Stimulated activated CD8-positive, alpha-beta memory T cell treated with anti-CD3 and anti-CD28 coated beads, Interleukin-7, amount 100 ng/mL, for 48 hours (primary cell): Measurements from ENCODE around the gene C4A.
"Not testable (repeated sequence)": the region's sequence is repeated elsewhere in the genome, so short reads cannot be mapped to it uniquely, and the experiment has no call there.

Source experiments
- DNase-seq, 2 donors: peaks; one replicate each; pipeline ENCODE4 v3.0.0-alpha.2; 2020; ENCODE audit warnings: low read depth in 1 of 2; ENCODE audit errors: extremely low read depth in 1 of 2

C4A gene

DNA sequence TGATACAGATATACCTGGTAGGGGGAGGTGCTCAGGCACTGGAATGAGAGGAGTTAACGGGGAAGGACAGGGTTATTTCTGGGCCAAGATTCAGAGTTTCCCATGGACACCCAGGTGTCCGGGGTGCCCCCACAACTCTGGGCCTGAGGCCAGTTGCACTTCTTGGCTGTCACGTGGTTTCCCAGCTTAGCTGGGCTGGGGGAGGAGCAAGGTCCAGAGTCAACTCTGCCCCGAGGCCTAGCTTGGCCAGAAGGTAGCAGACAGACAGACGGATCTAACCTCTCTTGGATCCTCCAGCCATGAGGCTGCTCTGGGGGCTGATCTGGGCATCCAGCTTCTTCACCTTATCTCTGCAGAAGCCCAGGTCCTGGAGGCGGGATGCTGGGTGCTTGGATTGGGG is 32.7 kb downstream of the C4A start, which contains the start of gene C4B:
C4B (plus strand) TSS at position 249 of the 400 bp plus-strand sequence; CDS start at position 300, 51 bp downstream.
- not testable (repeated sequence) for DNase-seq

DNA sequence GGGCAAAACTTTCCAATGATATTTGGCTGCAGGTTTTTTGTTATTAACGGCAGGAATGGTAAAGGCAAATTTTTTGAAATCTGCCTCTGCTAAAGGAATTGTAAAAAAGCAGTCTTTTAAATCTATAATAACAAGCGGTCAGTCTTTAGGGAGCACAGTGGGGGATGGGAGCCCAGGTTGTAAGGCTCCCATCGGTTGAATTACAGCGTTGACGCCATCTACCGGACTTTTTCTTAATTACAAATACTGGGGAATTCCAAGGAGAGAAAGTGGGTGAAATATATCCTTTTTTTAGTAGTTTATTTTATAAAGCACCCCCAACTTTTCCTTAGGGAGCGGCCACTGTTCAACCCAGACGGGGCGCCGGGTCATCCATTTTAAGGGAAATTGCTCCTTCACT is 40.2 kb downstream of the C4A start:
- DNase-seq, result not testable (repeated sequence)

DNA sequence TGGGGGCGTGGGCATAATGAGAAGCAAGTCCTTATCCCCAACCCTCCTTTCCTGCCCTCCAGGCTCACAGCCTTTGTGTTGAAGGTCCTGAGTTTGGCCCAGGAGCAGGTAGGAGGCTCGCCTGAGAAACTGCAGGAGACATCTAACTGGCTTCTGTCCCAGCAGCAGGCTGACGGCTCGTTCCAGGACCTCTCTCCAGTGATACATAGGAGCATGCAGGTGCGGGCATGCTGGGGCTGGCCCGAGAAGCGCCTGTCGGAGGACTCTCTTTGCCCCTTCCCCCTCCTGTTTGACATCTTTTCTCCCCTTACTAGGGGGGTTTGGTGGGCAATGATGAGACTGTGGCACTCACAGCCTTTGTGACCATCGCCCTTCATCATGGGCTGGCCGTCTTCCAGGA is 46.8 kb downstream of the C4A start:
- not testable (repeated sequence) for DNase-seq

DNA sequence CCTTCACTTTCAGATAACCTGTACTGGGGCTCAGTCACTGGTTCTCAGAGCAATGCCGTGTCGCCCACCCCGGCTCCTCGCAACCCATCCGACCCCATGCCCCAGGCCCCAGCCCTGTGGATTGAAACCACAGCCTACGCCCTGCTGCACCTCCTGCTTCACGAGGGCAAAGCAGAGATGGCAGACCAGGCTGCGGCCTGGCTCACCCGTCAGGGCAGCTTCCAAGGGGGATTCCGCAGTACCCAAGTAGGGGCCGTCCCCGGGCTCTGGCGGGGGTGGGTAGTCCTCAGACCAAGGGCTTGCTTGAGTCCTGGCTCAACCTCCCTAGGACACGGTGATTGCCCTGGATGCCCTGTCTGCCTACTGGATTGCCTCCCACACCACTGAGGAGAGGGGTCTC is 47.7 kb downstream of the C4A start:
- not testable (repeated sequence) for DNase-seq

DNA sequence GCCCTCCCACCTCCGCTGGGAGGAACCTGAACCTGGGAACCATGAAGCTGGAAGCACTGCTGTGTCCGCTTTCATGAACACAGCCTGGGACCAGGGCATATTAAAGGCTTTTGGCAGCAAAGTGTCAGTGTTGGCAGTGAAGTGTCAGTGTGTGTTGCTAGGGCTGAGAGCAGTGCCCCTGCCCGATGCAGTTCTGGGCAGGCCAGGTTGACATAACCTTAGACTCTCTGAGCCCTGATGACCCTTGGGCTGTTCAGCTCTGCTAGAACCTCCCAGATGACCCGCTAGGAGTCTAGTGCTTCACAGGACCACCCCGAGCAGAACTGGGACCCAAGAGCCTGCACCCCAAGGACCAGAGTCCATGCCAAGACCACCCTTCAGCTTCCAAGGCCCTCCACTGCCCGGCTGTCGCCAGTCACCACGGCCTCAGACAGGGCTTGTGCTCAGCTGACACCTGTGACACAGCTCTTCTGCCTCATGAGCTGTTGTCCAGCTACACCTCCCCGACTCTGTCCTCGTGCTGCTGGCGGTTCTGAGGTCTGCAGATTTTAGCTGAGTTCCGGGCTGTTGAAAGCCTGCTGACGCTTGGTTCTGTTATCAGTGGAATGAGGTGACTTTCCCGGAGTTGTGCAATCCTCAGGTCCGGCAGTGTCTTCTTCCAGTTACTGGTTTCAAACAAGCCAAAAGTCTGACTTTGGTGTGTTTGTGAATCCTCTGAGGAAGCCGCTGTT is 53.6 kb downstream of the C4A start:
- DNase-seq, result not testable (repeated sequence)

DNA sequence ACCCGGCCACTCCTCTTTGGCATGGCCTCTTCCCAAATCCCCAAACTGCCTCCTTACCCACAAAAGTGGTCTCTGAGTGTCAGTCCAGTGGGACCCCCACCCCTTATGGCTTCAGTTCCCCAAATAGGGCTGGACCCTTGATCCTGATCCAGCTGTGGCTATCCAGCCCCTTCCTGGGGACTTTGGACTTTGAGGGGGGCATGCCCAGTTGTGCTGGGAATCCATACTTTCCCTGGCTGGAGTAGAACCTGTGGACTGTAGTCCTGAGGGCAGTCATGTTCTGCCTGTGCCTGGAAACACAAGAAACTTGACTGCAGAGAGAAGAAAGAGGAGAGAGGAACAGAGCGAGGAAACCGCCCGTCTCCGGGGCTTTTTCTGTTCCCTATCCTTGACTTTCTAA is 55.3 kb downstream of the C4A start:
- not testable (repeated sequence) for DNase-seq

DNA sequence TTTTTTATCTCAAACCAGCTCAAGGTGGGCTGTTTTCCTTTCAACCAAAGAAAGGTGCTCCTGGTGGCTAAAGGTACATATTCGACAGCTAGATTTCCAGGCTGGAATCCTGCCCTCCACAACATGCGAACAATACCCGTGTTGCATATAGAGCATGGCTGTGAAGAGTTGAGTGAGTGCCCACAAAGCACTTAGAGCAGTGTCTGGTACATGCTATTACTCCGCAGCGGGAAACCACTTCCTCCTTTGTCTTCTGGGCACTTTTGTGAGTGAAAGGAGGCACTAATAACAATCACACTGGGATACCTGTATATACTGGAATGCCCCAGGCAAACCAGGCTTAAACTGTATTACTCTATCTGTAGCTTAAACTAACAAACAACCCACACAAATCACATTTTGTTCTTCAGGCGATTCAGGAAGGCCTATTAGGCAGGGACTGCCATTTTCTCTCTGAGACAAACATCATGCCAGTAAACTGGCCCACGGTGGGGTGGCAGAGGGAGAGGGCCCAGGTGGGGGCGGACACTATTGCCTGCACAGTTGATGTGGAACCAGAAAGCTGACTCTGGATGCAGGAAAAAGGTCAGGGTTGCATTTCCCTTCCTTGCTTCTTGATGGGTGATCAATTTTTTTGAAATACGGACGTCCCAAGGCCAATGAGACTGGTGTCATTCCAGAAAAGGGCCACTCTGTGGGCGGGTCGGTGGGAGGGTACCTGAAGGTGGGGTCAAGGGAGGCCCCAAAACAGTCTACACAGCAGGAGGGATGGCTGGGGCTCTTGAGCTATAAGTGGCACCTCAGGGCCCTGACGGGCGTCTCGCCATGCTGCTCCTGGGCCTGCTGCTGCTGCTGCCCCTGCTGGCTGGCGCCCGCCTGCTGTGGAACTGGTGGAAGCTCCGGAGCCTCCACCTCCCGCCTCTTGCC is 56.0 kb downstream of the C4A start, which contains the start of gene CYP21A2:
CYP21A2 (plus strand) TSS at position 818 of the 927 bp plus-strand sequence; CDS start at position 826, 8 bp downstream.
- not testable (repeated sequence) for DNase-seq

DNA sequence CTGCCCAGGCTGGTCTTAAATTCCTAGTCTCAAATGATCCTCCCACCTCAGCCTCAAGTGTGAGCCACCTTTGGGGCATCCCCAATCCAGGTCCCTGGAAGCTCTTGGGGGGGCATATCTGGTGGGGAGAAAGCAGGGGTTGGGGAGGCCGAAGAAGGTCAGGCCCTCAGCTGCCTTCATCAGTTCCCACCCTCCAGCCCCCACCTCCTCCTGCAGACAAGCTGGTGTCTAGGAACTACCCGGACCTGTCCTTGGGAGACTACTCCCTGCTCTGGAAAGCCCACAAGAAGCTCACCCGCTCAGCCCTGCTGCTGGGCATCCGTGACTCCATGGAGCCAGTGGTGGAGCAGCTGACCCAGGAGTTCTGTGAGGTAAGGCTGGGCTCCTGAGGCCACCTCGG is 57.0 kb downstream of the C4A start:
- not testable (repeated sequence) for DNase-seq

DNA sequence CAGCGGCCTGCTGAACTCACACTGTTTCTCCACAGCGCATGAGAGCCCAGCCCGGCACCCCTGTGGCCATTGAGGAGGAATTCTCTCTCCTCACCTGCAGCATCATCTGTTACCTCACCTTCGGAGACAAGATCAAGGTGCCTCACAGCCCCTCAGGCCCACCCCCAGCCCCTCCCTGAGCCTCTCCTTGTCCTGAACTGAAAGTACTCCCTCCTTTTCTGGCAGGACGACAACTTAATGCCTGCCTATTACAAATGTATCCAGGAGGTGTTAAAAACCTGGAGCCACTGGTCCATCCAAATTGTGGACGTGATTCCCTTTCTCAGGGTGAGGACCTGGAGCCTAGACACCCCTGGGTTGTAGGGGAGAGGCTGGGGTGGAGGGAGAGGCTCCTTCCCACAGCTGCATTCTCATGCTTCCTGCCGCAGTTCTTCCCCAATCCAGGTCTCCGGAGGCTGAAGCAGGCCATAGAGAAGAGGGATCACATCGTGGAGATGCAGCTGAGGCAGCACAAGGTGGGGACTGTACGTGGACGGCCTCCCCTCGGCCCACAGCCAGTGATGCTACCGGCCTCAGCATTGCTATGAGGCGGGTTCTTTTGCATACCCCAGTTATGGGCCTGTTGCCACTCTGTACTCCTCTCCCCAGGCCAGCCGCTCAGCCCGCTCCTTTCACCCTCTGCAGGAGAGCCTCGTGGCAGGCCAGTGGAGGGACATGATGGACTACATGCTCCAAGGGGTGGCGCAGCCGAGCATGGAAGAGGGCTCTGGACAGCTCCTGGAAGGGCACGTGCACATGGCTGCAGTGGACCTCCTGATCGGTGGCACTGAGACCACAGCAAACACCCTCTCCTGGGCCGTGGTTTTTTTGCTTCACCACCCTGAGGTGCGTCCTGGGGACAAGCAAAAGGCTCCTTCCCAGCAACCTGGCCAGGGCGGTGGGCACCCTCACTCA is 57.7 kb downstream of the C4A start:
- DNase-seq, result not testable (repeated sequence)

DNA sequence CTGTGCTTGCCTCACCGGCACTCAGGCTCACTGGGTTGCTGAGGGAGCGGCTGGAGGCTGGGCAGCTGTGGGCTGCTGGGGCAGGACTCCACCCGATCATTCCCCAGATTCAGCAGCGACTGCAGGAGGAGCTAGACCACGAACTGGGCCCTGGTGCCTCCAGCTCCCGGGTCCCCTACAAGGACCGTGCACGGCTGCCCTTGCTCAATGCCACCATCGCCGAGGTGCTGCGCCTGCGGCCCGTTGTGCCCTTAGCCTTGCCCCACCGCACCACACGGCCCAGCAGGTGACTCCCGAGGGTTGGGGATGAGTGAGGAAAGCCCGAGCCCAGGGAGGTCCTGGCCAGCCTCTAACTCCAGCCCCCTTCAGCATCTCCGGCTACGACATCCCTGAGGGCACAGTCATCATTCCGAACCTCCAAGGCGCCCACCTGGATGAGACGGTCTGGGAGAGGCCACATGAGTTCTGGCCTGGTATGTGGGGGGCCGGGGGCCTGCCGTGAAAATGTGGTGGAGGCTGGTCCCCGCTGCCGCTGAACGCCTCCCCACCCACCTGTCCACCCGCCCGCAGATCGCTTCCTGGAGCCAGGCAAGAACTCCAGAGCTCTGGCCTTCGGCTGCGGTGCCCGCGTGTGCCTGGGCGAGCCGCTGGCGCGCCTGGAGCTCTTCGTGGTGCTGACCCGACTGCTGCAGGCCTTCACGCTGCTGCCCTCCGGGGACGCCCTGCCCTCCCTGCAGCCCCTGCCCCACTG is 58.6 kb downstream of the C4A start:
- not testable (repeated sequence) for DNase-seq

DNA sequence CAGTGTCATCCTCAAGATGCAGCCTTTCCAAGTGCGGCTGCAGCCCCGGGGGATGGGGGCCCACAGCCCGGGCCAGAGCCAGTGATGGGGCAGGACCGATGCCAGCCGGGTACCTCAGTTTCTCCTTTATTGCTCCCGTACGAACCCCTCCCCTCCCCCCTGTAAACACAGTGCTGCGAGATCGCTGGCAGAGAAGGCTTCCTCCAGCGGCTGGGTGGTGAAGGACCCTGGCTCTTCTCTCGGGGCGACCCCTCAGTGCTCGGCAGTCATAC is 59.1 kb downstream of the C4A start:
- DNase-seq, result not testable (repeated sequence)

DNA sequence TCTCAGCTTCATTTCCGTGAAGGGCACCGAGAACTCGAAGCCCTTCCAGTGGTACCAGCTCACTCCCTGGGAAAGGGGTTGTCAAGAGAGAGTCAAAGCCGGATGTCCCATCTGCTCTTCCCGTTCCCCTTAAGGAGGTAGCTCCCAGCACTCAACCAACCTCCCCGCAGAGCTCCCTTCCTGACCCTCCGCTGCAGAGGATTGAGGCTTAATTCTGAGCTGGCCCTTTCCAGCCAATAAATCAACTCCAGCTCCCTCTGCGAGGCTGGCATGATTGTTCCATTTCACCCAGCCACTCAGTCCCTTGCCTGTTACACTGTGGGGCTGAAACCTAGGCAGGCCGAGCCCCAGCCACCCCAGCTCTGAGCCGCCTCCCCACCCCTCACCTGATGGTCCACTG is 59.5 kb downstream of the C4A start:
- DNase-seq, result not testable (repeated sequence)

DNA sequence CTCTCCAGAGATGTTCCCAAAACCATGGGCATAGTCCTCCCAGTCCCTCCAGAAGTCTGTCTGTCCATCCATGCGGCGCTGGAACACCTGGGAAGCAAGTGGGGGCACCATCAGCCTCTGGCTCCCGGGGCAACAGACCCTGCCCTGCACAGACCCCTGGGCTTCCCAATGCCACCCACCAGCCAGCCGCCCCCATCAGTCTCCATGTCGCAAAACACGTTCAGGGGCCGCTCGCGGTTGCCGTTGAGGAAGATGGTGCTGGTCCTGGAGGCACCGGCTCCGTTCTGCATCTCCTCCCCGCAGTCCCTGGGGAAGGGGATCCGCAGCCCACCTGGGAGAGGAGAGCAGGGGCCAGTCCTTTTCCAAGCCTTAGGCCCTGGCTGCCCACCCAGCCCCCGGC is 60.4 kb downstream of the C4A start:
- DNase-seq, result not testable (repeated sequence)

DNA sequence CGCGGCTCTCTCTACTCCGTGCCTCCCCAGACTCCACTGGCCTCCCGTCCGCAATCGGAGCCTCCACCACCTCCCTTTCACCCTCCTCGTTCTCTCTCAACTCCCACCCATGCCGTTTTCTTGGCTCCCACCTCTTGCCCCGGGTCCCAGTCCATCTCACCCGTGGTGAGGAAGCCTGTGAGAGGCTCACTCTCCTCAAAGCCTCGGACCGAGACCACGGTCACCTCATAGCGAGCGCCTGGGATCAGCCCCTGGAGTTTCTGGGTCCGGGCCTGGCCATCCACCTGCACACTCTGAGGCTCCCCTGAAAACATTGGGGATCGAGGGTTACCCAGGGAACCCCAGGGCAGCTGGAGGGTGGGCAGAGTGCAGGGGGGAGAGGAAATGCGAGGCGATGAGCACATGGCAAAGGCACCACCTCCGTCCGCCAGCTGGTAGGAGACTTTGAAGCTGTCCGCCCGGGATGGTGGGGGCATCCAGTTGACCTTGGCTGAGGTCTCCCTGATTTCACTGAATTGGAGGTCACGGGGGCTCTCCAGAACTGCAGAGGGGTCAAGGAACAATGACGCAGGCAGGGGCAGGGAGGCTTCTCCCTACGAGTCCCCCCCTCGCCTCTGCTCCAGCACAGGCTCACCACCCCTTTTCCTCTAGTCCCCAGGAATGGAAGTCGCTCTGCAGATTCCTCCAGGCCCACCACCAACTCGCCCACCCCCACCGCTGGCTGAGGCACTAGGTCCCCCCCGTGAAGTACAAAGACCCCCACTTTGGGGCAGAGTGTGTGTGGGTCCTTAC is 61.9 kb downstream of the C4A start:
- not testable (repeated sequence) for DNase-seq

DNA sequence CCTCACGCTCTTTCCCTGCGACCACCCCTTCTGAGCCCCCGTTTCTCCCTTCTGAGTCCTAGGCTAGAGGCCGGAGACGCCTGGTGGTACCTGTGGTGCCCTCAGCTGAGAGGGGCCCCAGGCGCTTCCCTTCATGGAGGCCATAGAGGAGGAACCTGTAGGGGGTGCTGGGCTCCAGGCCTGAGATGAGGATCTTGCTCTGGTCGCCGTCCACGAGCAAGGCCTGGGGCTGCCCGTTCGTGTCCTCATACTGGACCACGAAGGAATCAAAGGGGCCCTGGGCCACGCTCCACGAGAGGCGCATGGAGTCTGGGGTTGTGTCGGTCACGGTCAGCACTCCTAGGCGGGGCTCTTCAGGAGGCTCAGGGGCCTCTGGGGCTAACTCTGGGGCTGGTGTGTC is 63.1 kb downstream of the C4A start:
- not testable (repeated sequence) for DNase-seq

DNA sequence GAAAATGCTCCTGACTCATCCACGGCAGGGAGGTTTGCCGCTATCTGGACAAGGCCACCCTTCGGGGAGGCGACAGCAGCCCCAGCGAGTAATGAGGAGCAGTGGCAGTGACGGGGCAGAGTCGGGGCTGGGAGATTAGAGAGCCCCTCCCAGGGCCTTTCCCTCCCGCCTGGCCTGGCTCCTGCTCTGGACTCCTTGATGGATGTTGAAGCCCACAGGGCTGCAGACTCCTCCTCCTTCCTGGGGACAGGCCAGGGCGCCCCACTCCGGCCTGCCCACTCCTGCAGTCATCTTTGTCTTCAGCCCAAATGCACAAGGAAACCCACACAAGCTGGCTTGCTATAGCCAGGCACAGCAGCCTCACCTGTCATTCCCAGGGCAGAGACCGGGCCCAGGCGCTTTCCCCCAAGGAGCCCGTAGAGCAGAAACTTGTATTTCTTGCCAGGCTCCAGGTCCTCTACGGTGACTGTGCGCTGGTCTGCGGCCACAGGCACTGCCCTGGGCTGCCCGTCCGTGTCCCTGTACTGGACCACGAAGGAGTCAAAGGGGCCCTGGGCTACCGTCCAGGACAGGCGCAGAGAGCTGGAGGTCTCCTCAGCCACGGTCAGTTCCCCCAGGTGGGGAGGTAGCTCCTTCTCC is 64.1 kb downstream of the C4A start:
- no peak for DNase-seq

DNA sequence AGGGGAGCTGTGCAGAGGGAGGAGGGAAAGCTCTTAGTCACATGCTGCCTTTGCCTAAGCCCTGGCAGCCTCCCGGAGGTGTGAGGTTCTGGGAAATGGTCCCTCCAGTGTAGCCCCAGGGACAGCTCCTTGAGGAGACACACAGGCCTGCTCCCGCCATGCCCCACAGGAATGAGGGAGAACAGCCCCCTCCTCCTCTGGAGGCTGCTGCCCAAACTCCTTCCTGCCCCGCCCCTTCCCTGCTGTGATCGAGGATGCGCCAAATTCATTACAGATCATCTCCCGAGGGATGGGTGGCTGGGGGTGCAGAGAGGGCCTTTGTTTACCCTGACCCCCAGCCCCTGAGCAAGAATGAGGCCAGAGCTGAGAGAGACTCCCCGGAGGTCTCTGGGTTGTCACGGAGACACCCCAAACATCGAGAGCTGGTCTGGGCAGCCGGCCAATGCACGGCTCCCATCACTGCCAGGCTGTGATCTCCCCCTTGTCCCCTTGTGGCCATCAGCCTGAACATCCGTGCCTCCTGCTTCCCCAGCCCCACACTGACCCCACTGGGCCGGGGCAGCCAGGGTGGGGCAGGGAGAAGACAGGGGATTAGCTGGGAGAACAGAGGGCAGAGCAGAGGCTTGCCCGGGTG is 64.7 kb downstream of the C4A start:
- DNase-seq, result no peak

DNA sequence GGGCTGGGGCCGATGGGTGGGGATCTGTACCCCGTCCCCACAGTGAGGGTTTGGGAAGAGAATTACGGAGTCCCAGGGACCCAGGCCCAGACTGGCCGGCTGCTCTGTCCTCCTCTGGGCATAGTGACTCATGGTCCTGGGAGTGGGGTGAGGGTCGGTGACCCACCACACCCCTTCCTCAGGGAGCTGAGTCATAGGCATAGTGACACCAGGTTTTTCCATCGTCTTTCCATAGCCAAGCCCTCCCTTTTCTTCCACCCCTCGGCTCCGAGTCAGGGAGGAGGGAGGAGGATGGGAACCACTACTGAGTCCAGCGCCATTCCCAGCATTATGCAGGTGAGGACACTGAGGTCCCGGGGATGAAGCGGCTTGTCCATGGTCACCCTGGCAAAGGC is 65.2 kb downstream of the C4A start:
- DNase-seq, result no peak
